ENCODE results near the gene EDA2R.

EDA2R gene

GRCh38 chrX:66677430-66677829 is 38.6 kb upstream of the EDA2R start:
- no peak overlapping the region for H3K9ac ChIP-seq (ENCODE audit: low read length)
- H3K4me3 ChIP-seq (ENCODE audit: low read depth, low read length, poor library complexity, severe bottlenecking) = no peak overlapping the region
- H3K36me3 ChIP-seq (ENCODE audit: insufficient read depth, low read length) = no peaks in the 10 kb centered on the region

GRCh38 chrX:66676990-66677389 is 38.1 kb upstream of the EDA2R start:
- H4K20me1 ChIP-seq (ENCODE audit: insufficient read depth, low read length) = no peaks in the 10 kb centered on the region
- H2AFZ ChIP-seq (ENCODE audit: low read length) = no peak overlapping the region
- no peak overlapping the region for H3K27ac ChIP-seq (ENCODE audit: low read depth, low read length, poor library complexity, severe bottlenecking)
- no peak overlapping the region for H3K9ac ChIP-seq (ENCODE audit: low read length)
- TF ChIP-seq CTCF (IDR thresholded peaks at IDR 0.05; ENCODE audit: low read length) = no peak
- TF ChIP-seq EZH2 (IDR thresholded peaks at IDR 0.05; ENCODE audit: borderline replicate concordance, low read length) = no peak
- no peaks in the 10 kb centered on the region for H3F3A ChIP-seq (ENCODE audit: insufficient read depth, low read length)
- H3K79me2 ChIP-seq (ENCODE audit: insufficient read depth, low read length) = no peaks in the 10 kb centered on the region
- H3K9me2 ChIP-seq (ENCODE audit: low read depth, low read length) = no peaks in the 10 kb centered on the region
- no peaks in the 10 kb centered on the region for H3K36me3 ChIP-seq (ENCODE audit: insufficient read depth, low read length)
- H3K27me3 ChIP-seq (ENCODE audit: insufficient read depth, low read length) = no peaks in the 10 kb centered on the region
- no peaks in the 10 kb centered on the region for H3K9me3 ChIP-seq (ENCODE audit: low read length)
- no peak overlapping the region for H3K4me2 ChIP-seq (ENCODE audit: low read length)
- no peaks in the 10 kb centered on the region for H3K4me1 ChIP-seq (ENCODE audit: insufficient read depth, low read length, severe bottlenecking)
- H3K4me3 ChIP-seq (ENCODE audit: low read depth, low read length, poor library complexity, severe bottlenecking) = no peak overlapping the region

More at GRCh38 chrX:66677430-66677829, 38.6 kb upstream of the EDA2R start:
- no peaks in the 10 kb centered on the region for H3K27me3 ChIP-seq (ENCODE audit: insufficient read depth, low read length)
- H3K79me2 ChIP-seq (ENCODE audit: insufficient read depth, low read length) = no peaks in the 10 kb centered on the region
- H3K4me2 ChIP-seq (ENCODE audit: low read length) = no peak overlapping the region
- TF ChIP-seq CTCF (IDR thresholded peaks at IDR 0.05; ENCODE audit: low read length) (no peak), EZH2 (IDR thresholded peaks at IDR 0.05; ENCODE audit: borderline replicate concordance, low read length) (no peak)
- no peaks in the 10 kb centered on the region for H3K9me2 ChIP-seq (ENCODE audit: low read depth, low read length)
- H4K20me1 ChIP-seq (ENCODE audit: insufficient read depth, low read length) = no peaks in the 10 kb centered on the region
- H2AFZ ChIP-seq (ENCODE audit: low read length) = no peak overlapping the region
- H3K27ac ChIP-seq (ENCODE audit: low read depth, low read length, poor library complexity, severe bottlenecking) = no peak overlapping the region
- H3K4me1 ChIP-seq (ENCODE audit: insufficient read depth, low read length, severe bottlenecking) = no peaks in the 10 kb centered on the region
- no peaks in the 10 kb centered on the region for H3K9me3 ChIP-seq (ENCODE audit: low read length)
- no peaks in the 10 kb centered on the region for H3F3A ChIP-seq (ENCODE audit: insufficient read depth, low read length)

- Histone ChIP-seq H3K4me1 (ENCODE audit: insufficient read depth, low read length, severe bottlenecking) (no peaks in the 10 kb centered on the region), H2AFZ (ENCODE audit: low read length) (no peak overlapping the region), H3K9ac (ENCODE audit: low read length) (no peak overlapping the region), H3K4me2 (ENCODE audit: low read length) (no peak overlapping the region), H3K27ac (ENCODE audit: low read depth, low read length, poor library complexity, severe bottlenecking) (no peak overlapping the region), H3K9me3 (ENCODE audit: low read length) (no peaks in the 10 kb centered on the region), H3K36me3 (ENCODE audit: insufficient read depth, low read length) (no peaks in the 10 kb centered on the region), H3K9me2 (ENCODE audit: low read depth, low read length) (no peaks in the 10 kb centered on the region), H3K79me2 (ENCODE audit: insufficient read depth, low read length) (no peaks in the 10 kb centered on the region), H3K27me3 (ENCODE audit: insufficient read depth, low read length) (no peaks in the 10 kb centered on the region), H3F3A (ENCODE audit: insufficient read depth, low read length) (no peaks in the 10 kb centered on the region), H4K20me1 (ENCODE audit: insufficient read depth, low read length) (no peaks in the 10 kb centered on the region), H3K4me3 (ENCODE audit: low read depth, low read length, poor library complexity, severe bottlenecking) (no peak overlapping the region)
- TF ChIP-seq CTCF (IDR thresholded peaks at IDR 0.05; ENCODE audit: low read length) (no peak), EZH2 (IDR thresholded peaks at IDR 0.05; ENCODE audit: borderline replicate concordance, low read length) (no peak)
Measured at GRCh38 chrX:66676413-66676812, 37.5 kb upstream of the EDA2R start.
